ENCODE data around the gene BID. TPM values are rescaled to one million over a fixed set of nuclear protein-coding genes. Genes with fewer than 3 reads are reported as not detected.

Gene BID
- total and polyA plus RNA-seq, 2 of the 8 experiments (the other 6 are each of a cell fraction or from before 2014, with no cell fraction given), result 39.3 to 114 TPM

DNA sequence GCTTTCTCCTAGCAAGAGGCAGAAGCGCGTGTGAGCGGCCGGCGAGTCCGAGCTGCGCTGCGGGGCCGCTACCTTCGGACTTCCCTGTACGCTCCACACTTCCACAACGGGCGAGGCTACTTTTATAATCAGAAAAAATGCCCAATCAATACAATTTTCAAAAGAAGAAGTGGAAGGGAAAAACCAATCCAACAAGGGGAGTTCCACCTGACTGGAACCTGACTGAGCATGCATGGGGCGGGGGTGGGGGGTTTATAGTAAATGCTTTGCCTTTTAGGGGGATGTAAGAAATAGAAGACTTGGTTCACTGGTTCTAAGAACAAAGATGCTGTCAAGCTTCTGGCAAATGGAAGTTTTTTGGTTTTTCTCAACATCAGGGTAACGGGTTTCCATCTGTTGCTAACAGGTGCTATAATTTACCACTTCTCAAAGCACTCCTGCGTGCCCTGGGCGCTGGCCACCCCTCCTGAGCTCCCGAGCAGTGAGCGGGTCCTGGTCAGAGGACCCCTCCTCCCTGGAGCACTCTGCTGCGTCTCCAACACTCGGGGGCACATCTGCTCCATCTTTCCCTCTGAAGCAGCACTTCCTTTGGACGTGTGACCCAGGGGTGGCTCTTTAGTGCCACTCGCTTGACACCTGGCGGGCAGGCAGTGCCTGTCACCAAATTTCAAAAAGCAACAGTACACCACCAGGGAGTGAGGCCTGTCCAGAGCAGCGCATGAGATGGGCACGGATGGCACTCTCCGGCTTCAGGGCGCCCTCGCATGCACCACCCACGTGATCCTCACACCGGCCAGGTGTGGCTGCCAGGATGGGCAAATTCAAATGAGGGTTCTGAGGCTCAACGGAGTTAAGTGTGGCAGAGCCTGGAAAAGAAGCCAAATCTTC is 21.6 kb upstream of the BID start:
- Histone ChIP-seq H3K9ac (replicated peaks in 1 of 4; ENCODE audit: extremely low read depth in 1 of 4, low read depth in 3 of 4, low read length in 3 of 4) (no peak overlapping the region), H4K20me1 (replicated peaks in 1 of 2; ENCODE audit: control insufficient read depth in 1 of 2, insufficient read depth in 2 of 2, low read length in 2 of 2) (no peaks in the 10 kb centered on the region), H2BK12ac (ENCODE audit: low read depth, low read length) (no peak overlapping the region), H3K9me3 (ENCODE audit: insufficient read depth in 2 of 2, low read depth in 1 of 2, low read length in 1 of 2) (no peaks in the 10 kb centered on the region), H3K4ac (replicated peaks; ENCODE audit: insufficient read length, low read depth, low read length) (no peak overlapping the region), H2AK5ac (ENCODE audit: low read depth, low read length) (no peak overlapping the region), H3K14ac (ENCODE audit: insufficient read length) (no peak overlapping the region), H3K79me2 (ENCODE audit: control insufficient read depth in 1 of 2, insufficient read depth in 2 of 2, low read length in 2 of 2) (no peaks in the 10 kb centered on the region), H3K18ac (ENCODE audit: extremely low read depth, low read length) (no peak overlapping the region), H3K56ac (replicated peaks; ENCODE audit: insufficient read length, low read depth, low read length) (no peak overlapping the region), H3K4me2 (ENCODE audit: insufficient read depth in 1 of 2, low read depth in 2 of 2, low read length in 2 of 2) (no peak overlapping the region), H4K5ac (ENCODE audit: insufficient read length, low read depth, low read length) (no peak overlapping the region), H2AFZ (ENCODE audit: low read length) (no peak overlapping the region), H3K23me2 (ENCODE audit: low read depth, low read length) (no peaks in the 10 kb centered on the region), H3K36me3 (ENCODE audit: control insufficient read depth in 2 of 4, insufficient read depth in 4 of 4, low read length in 3 of 4) (no peaks in the 10 kb centered on the region), H2BK5ac (ENCODE audit: low read depth, low read length) (no peak overlapping the region), H3K27ac (ENCODE audit: low read depth, low read length) (no peak overlapping the region), H3K4me1 (replicated peaks in 1 of 4; ENCODE audit: control insufficient read depth in 3 of 4, insufficient read depth in 4 of 4, low read length in 3 of 4) (no peaks in the 10 kb centered on the region), H3K4me3 (ENCODE audit: extremely low read depth in 1 of 4, insufficient read depth in 2 of 4, low read depth in 3 of 4, low read length in 4 of 4) (no peak overlapping the region), H4K8ac (ENCODE audit: extremely low read depth, insufficient read depth, low read length) (no peak overlapping the region), H3K23ac (ENCODE audit: insufficient read length) (no peak overlapping the region), H2BK20ac (ENCODE audit: low read length) (no peak overlapping the region), H3K27me3 (replicated peaks in 1 of 4; ENCODE audit: control insufficient read depth in 3 of 4, extremely low read depth in 1 of 4, insufficient read depth in 3 of 4, low read length in 3 of 4) (no peaks in the 10 kb centered on the region), H4K91ac (replicated peaks; ENCODE audit: insufficient read length, low read length) (no peak overlapping the region), H2BK15ac (ENCODE audit: low read length) (no peak overlapping the region), H3K79me1 (ENCODE audit: low read depth, low read length) (no peaks in the 10 kb centered on the region), H2BK120ac (replicated peaks; ENCODE audit: low read depth, low read length) (no peak overlapping the region)
- ChIA-PET CTCF (ENCODE audit: partially characterized antibody) (interaction anchor here (0.8 to 11.3 kb wide), 2 partner anchors 7 to 23 kb away, joined by 3 to 115 read pairs; no protein-coding TSS in a partner anchor), POLR2A (ENCODE audit: partially characterized antibody) (interaction anchor here (1.2 to 1.7 kb wide), 2 partner anchors 15 to 16 kb away, joined by 3 to 4 read pairs; no protein-coding TSS in a partner anchor)
- 92% methylated on average over 32 of the region's 32 CpGs; no CpG with 5 or more reads in 1 of the 2 experiments for WGBS, 2 experiments (ENCODE audit: extremely low coverage in 1 of 2, insufficient coverage in 1 of 2, insufficient read length in 1 of 2, insufficient replicate concordance in 2 of 2, low coverage in 1 of 2, low lambda C conversion rate in 2 of 2, missing lambda C conversion rate in 1 of 2)
- DNase-seq (ENCODE audit: low read depth in 1 of 2, low spot score in 2 of 2) (no peak), FAIRE-seq (no peak)
- TF ChIP-seq JUN (IDR thresholded peaks at IDR 0.05; ENCODE audit: low read depth, low read length) (no peak), RBBP5 (IDR thresholded peaks at IDR 0.05; ENCODE audit: borderline replicate concordance, low read depth, low read length) (no peak), SIX5 (IDR thresholded peaks at IDR 0.05; ENCODE audit: low read depth, low read length) (no peak), FOSL1 (IDR thresholded peaks at IDR 0.05; ENCODE audit: insufficient read depth, low read depth, low read length) (no peak), KDM5A (IDR thresholded peaks at IDR 0.05; ENCODE audit: low read length) (no peak), RAD21 (IDR thresholded peaks at IDR 0.05 in 1 of 2, conservative IDR thresholded peaks at IDR 0.05 in 1 of 2; ENCODE audit: low read depth in 2 of 2, low read length in 2 of 2) (no peak), CHD1 (IDR thresholded peaks at IDR 0.05; ENCODE audit: low read depth, low read length) (no peak), SIRT6 (IDR thresholded peaks at IDR 0.05; ENCODE audit: low read length) (no peak), POLR2AphosphoS5 (IDR thresholded peaks at IDR 0.05; ENCODE audit: low read depth, low read length) (no peak), POU5F1 (IDR thresholded peaks at IDR 0.05; ENCODE audit: low read depth, low read length) (no peak)
- TF ChIP-seq, protein P1, sequence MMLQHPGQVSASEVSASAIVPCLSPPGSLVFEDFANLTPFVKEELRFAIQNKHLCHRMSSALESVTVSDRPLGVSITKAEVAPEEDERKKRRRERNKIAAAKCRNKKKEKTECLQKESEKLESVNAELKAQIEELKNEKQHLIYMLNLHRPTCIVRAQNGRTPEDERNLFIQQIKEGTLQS (IDR thresholded peaks at IDR 0.05; ENCODE audit: insufficient read depth, low read depth, low read length), result no peak
